NCI-H345 treated with DMSO at 0.1 percent for 48 hours (cell line): Measurements from ENCODE around the gene KHDRBS2.

Experiments
- DNase-seq: peaks from one replicate; lab custom pipeline; 2025; ENCODE audit not compliant: unreplicated experiment; lab: John Stamatoyannopoulos, UW

The KHDRBS2 gene

GRCh38 chr6:62285612-62286469 lies at the start of gene KHDRBS2:
Gene KHDRBS2 (minus strand): TSS chr6:62286225.
- DNase-seq: no peak

- DNase-seq: no peak
Observed at GRCh38 chr6:62328607-62329006, 42.6 kb upstream of the KHDRBS2 start.

- DNase-seq: no peak
Observed at GRCh38 chr6:62324834-62325233, 38.8 kb upstream of the KHDRBS2 start.

GRCh38 chr6:62323818-62324431 lies 37.9 kb upstream of the KHDRBS2 start:
- no peak for DNase-seq

- no peak for DNase-seq
Observed at GRCh38 chr6:62298745-62299392, 12.8 kb upstream of the KHDRBS2 start.

GRCh38 chr6:62296541-62296940 lies 10.5 kb upstream of the KHDRBS2 start:
- DNase-seq: no peak

- DNase-seq: no peak
Observed at GRCh38 chr6:62288974-62289373, 2.9 kb upstream of the KHDRBS2 start.

- DNase-seq: no peak
Observed at GRCh38 chr6:62288562-62288961, 2.5 kb upstream of the KHDRBS2 start.

GRCh38 chr6:62286470-62286843 lies 432 bp upstream of the KHDRBS2 start:
- DNase-seq: no peak

GRCh38 chr6:62284725-62285124 lies 1.3 kb downstream of the KHDRBS2 start:
- no peak for DNase-seq

- no peak for DNase-seq
Observed at GRCh38 chr6:62283796-62284411, 2.1 kb downstream of the KHDRBS2 start.

- no peak for DNase-seq
Observed at GRCh38 chr6:62283365-62283764, 2.7 kb downstream of the KHDRBS2 start.

GRCh38 chr6:62280099-62280498 lies 5.9 kb downstream of the KHDRBS2 start:
- no peak for DNase-seq

GRCh38 chr6:62272114-62272513 lies 13.9 kb downstream of the KHDRBS2 start:
- DNase-seq: no peak

- no peak for DNase-seq
Observed at GRCh38 chr6:62265906-62266525, 20.0 kb downstream of the KHDRBS2 start.

GRCh38 chr6:62262283-62262682 lies 23.7 kb downstream of the KHDRBS2 start:
- DNase-seq: no peak

GRCh38 chr6:62246087-62246486 lies 39.9 kb downstream of the KHDRBS2 start:
- no peak for DNase-seq

GRCh38 chr6:62236784-62237183 lies 49.2 kb downstream of the KHDRBS2 start:
- no peak for DNase-seq

GRCh38 chr6:62229231-62229630 lies 56.8 kb downstream of the KHDRBS2 start:
- DNase-seq: no peak

- no peak for DNase-seq
Observed at GRCh38 chr6:62217866-62218265, 68.2 kb downstream of the KHDRBS2 start.

- DNase-seq: no peak
Observed at GRCh38 chr6:62202078-62202477, 83.9 kb downstream of the KHDRBS2 start.
